ENCODE data around the gene ALKBH3. TPM values are rescaled to one million over a fixed set of nuclear protein-coding genes. Genes with fewer than 3 reads are reported as not detected.
A peak's percentile ranks its signal among the peaks of the same experiment; 100 is the strongest.

The ALKBH3 gene
- polyA plus RNA-seq, 1 of the 3 experiments (the other 2 are of a cell fraction): 27.0 TPM

DNA sequence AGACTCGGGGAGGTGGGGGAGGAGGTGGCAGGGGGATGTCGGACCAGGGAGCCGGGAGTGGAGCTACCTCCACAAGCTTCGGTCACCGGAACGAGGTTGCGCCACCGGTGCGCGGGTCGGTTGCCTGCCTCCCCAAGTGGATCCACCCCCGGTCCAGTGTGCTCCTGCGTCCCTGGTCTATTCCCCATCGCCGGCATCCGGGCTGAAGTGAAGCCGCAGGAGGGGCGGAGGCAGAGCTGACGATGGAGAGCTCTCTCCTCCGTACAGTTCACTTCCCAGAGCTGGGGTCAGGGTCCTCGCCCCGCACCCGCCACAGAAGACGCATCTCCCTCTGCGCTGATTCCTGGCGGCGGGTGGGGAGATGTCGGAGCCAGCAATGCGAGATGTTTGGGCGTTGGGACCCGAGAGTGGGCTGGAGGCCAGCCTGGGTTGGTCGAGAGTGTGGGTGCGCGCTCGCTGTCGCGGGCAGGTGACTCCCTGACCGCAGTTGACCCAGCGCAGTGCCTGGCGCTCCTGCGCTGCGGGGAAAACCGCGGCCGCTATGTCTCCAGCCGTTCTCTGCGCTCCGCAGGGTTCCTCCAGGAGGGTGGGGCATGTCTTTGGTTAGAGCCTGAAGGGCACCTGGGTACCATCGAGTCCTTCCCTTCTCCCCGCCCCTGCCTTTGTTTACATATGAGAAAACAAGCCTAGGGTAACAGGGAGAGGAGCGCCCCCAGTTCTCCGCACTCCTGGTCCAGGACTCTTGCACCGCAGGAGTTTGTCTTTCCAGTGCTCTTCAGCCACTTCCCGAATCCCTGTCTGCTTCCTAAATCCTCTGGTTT is 63.5 kb downstream of the ALKBH3 start:
- CTCF ChIA-PET: interaction anchor here (0.9 to 13.9 kb wide), 15 partner anchors 10 to 96 kb away, joined by 3 to 222 read pairs (median 5); no protein-coding TSS in a partner anchor

DNA sequence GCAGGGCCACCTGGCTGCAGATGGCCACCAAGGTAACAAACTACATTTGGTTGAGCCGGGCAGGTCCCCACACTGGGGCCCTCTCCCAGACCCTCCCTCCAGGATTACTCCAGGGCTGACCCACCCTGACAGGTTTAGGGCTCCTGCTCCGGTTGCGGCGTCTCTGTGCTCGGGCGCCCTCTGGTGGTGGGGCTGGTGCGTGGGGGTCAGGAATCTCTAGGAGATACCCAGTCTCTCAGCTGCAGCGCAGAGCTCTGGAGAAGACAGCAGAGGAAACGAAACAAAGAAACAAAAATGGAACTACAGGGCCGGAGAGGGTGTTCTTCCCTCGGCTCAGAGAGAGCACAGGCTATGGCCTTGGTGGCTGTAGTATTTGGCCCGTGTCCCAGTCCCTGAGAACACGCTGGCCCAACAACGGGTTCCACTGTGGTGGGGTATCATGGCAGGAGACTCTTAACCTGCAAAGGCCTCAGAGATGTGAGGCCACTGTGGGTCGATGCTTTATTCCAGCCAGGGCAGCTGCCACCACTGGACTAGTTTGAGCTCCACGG is 64.2 kb downstream of the ALKBH3 start:
- no peaks in the 10 kb centered on the region for H4K20me1 ChIP-seq (ENCODE audit: insufficient read depth)
- no peaks in the 10 kb centered on the region for H3F3A ChIP-seq (replicated peaks; ENCODE audit: insufficient read depth)
- CTCF ChIA-PET: interaction anchor here (0.5 to 13.9 kb wide), 20 partner anchors 10 to 95 kb away, joined by 3 to 222 read pairs (median 4); no protein-coding TSS in a partner anchor
- peaks cover 5 to 46% of the 10 kb centered on the region in 2 experiments; a peak in 3 of 4 replicates for H3K4me1 ChIP-seq (ENCODE audit: control insufficient read depth in 1 of 2, insufficient read depth in 2 of 2, low read depth in 1 of 2, low read length in 1 of 2)
- no peak overlapping the region for H3K4me2 ChIP-seq
- H3K79me2 ChIP-seq (ENCODE audit: insufficient read depth): no peaks in the 10 kb centered on the region
- H3K4me3 ChIP-seq (ENCODE audit: low read depth in 2 of 2, low read length in 1 of 2): peak overlapping the region; percentile 26 to 53; a peak in 3 of 4 replicates
- H3K27ac ChIP-seq (ENCODE audit: low read depth in 2 of 2, low read length in 1 of 2): peak overlapping the region in 1 of 2 experiments; percentile 93; a peak in 2 of 4 replicates
- H3K9me3 ChIP-seq: no peaks in the 10 kb centered on the region
- peaks cover 62% of the 10 kb centered on the region for H3K27me3 ChIP-seq (ENCODE audit: insufficient read depth)
- H3K36me3 ChIP-seq (replicated peaks in 1 of 2; ENCODE audit: control insufficient read depth in 1 of 2, insufficient read depth in 2 of 2, low read length in 1 of 2): no peaks in the 10 kb centered on the region
- no peak overlapping the region for H2AFZ ChIP-seq (ENCODE audit: low read depth)
- TF ChIP-seq SMC3 (IDR thresholded peaks at IDR 0.05; ENCODE audit: low read depth, low read length) (peak; percentile 63), EP300 (IDR thresholded peaks at IDR 0.05; ENCODE audit: borderline replicate concordance in 1 of 2, low read depth in 1 of 2, low read length in 1 of 2) (no peak), RAD21 (IDR thresholded peaks at IDR 0.05; ENCODE audit: low read length) (peak; percentile 62), MXI1 (IDR thresholded peaks at IDR 0.05; ENCODE audit: low read depth, low read length) (peak; percentile 35; the same call in 1 of the 2 replicates)
- TF ChIP-seq, protein P1, sequence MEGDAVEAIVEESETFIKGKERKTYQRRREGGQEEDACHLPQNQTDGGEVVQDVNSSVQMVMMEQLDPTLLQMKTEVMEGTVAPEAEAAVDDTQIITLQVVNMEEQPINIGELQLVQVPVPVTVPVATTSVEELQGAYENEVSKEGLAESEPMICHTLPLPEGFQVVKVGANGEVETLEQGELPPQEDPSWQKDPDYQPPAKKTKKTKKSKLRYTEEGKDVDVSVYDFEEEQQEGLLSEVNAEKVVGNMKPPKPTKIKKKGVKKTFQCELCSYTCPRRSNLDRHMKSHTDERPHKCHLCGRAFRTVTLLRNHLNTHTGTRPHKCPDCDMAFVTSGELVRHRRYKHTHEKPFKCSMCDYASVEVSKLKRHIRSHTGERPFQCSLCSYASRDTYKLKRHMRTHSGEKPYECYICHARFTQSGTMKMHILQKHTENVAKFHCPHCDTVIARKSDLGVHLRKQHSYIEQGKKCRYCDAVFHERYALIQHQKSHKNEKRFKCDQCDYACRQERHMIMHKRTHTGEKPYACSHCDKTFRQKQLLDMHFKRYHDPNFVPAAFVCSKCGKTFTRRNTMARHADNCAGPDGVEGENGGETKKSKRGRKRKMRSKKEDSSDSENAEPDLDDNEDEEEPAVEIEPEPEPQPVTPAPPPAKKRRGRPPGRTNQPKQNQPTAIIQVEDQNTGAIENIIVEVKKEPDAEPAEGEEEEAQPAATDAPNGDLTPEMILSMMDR (IDR thresholded peaks at IDR 0.05): peak; percentile 74
- DNase-seq: peak; percentile 72
- POLR2A ChIA-PET: interaction anchor here (0.5 to 5.9 kb wide), 10 partner anchors 18 to 93 kb away, joined by 3 to 213 read pairs (median 7); no protein-coding TSS in a partner anchor
- H3K9ac ChIP-seq: no peak overlapping the region
- WGBS (ENCODE audit: low lambda C conversion rate): 21% methylated on average over 13 of the region's 16 CpGs
- no peaks in the 10 kb centered on the region for H3K9me2 ChIP-seq

More for the DNA sequence above, 63.5 kb downstream of the ALKBH3 start:
- no peak for TF ChIP-seq FOSL2 (IDR thresholded peaks at IDR 0.05; ENCODE audit: borderline replicate concordance, low read depth)
- no peak for TF ChIP-seq TAF1 (IDR thresholded peaks at IDR 0.05; ENCODE audit: borderline replicate concordance, low read depth, low read length)
- peak; percentile 5 for TF ChIP-seq CHD2 (IDR thresholded peaks at IDR 0.05; ENCODE audit: low read length, partially characterized antibody)
- H3K79me2 ChIP-seq (ENCODE audit: insufficient read depth): no peaks in the 10 kb centered on the region
- peak overlapping the region; percentile 81 for H3K4me2 ChIP-seq
- POLR2A ChIA-PET: interaction anchor here (0.7 to 5.9 kb wide), 11 partner anchors 12 to 98 kb away, joined by 3 to 213 read pairs (median 34); no protein-coding TSS in a partner anchor
- no peak overlapping the region for H2AFZ ChIP-seq (ENCODE audit: low read depth)
- H3K4me1 ChIP-seq (ENCODE audit: control insufficient read depth in 1 of 2, insufficient read depth in 2 of 2, low read depth in 1 of 2, low read length in 1 of 2): peaks cover 5 to 44% of the 10 kb centered on the region in 2 experiments; a peak in 3 of 4 replicates
- DNase-seq: no peak
- H3K27ac ChIP-seq (ENCODE audit: low read depth in 2 of 2, low read length in 1 of 2): peak overlapping the region in 1 of 2 experiments; percentile 93; a peak in 2 of 4 replicates
- H3K9ac ChIP-seq: no peak overlapping the region
- no peaks in the 10 kb centered on the region for H3K9me2 ChIP-seq
- H3K9me3 ChIP-seq: no peaks in the 10 kb centered on the region
- H3K36me3 ChIP-seq (replicated peaks in 1 of 2; ENCODE audit: control insufficient read depth in 1 of 2, insufficient read depth in 2 of 2, low read length in 1 of 2): no peaks in the 10 kb centered on the region
- H3K27me3 ChIP-seq (ENCODE audit: insufficient read depth): peaks cover 62% of the 10 kb centered on the region
- 4% methylated on average over 23 of the region's 54 CpGs for WGBS (ENCODE audit: low lambda C conversion rate)
- H4K20me1 ChIP-seq (ENCODE audit: insufficient read depth): no peaks in the 10 kb centered on the region
- peak overlapping the region; percentile 53 to 55; a peak in 3 of 4 replicates for H3K4me3 ChIP-seq (ENCODE audit: low read depth in 2 of 2, low read length in 1 of 2)
- no peaks in the 10 kb centered on the region for H3F3A ChIP-seq (replicated peaks; ENCODE audit: insufficient read depth)

Measured in SK-N-SH (cell line).